H9 (cell line): ENCODE results near the gene F10. TPM values are rescaled to one million over a fixed set of nuclear protein-coding genes. Genes with fewer than 3 reads are reported as not detected.

Experiments used
- DNase-seq: peaks from one replicate; pipeline ENCODE4 v3.0.0-alpha.2; 2017
- H2AFZ ChIP-seq: one replicate; pipeline ENCODE4 v1.6.1; 2013; ENCODE audit warnings: mild to moderate bottlenecking, low read length, control low read depth, moderate library complexity
- H2AK5ac ChIP-seq: 2 replicates; pipeline ENCODE4 v1.6.1; 2013; ENCODE audit warnings: low read length, control low read depth, mixed read lengths; ENCODE audit not compliant: insufficient read length
- H2BK120ac ChIP-seq: one replicate; pipeline ENCODE4 v1.6.1; 2013; ENCODE audit warnings: low read depth, mild to moderate bottlenecking, low read length, control low read depth, inconsistent platforms; ENCODE audit not compliant: poor library complexity, severe bottlenecking
- H2BK12ac ChIP-seq: 2 replicates; pipeline ENCODE4 v1.6.1; 2013; ENCODE audit warnings: low read length, control low read depth, mixed read lengths, low read depth; ENCODE audit not compliant: insufficient read length
- H2BK15ac ChIP-seq: 2 replicates; pipeline ENCODE4 v1.6.1; 2013; ENCODE audit warnings: low read depth, low read length, control low read depth
- H2BK20ac ChIP-seq: one replicate; pipeline ENCODE4 v1.6.1; 2013; ENCODE audit warnings: low read depth, mild to moderate bottlenecking, low read length, control low read depth, inconsistent platforms; ENCODE audit not compliant: poor library complexity, severe bottlenecking
- H2BK5ac ChIP-seq: 2 replicates; pipeline ENCODE4 v1.6.1; 2013; ENCODE audit warnings: low read length, control low read depth, mixed read lengths; ENCODE audit not compliant: insufficient read length
- H3K14ac ChIP-seq: 2 replicates; pipeline ENCODE4 v1.6.1; 2013; ENCODE audit warnings: low read length, control low read depth; ENCODE audit not compliant: insufficient read depth
- H3K18ac ChIP-seq: 2 replicates; pipeline ENCODE4 v1.6.1; 2013; ENCODE audit warnings: low read depth, mild to moderate bottlenecking, mixed read lengths, low read length, control low read depth; ENCODE audit not compliant: insufficient read length
- H3K23ac ChIP-seq: 2 replicates; pipeline ENCODE4 v1.6.1; 2013; ENCODE audit warnings: low read length, control low read depth, mixed read lengths, low read depth; ENCODE audit not compliant: insufficient read length
- H3K23me2 ChIP-seq: 2 replicates; pipeline ENCODE4 v1.6.1; 2013; ENCODE audit warnings: low read depth, mild to moderate bottlenecking, mixed read lengths, low read length, control low read depth; ENCODE audit not compliant: insufficient read length, poor library complexity, severe bottlenecking
- H3K27ac ChIP-seq: 2 replicates; pipeline ENCODE4 v1.5.1; 2013; ENCODE audit warnings: low read length, control low read depth, mixed read lengths, low read depth; ENCODE audit not compliant: insufficient read length
- H3K27me3 ChIP-seq: 2 replicates; pipeline ENCODE4 v1.6.1; 2013; ENCODE audit warnings: low read length, control low read depth, inconsistent platforms; ENCODE audit not compliant: insufficient read depth
- H3K4ac ChIP-seq: 2 replicates; pipeline ENCODE4 v1.6.1; 2013; ENCODE audit warnings: low read depth, mild to moderate bottlenecking, control low read depth, inconsistent platforms, low read length, moderate library complexity
- H3K4me1 ChIP-seq: 2 replicates; pipeline ENCODE4 v1.6.1; 2013; ENCODE audit warnings: low read length, control low read depth, inconsistent platforms; ENCODE audit not compliant: insufficient read depth
- H3K4me2 ChIP-seq: 2 replicates; pipeline ENCODE4 v1.6.1; 2013; ENCODE audit warnings: low read length, control low read depth, mixed read lengths; ENCODE audit not compliant: insufficient read length, insufficient read depth
- H3K56ac ChIP-seq: 2 replicates; pipeline ENCODE4 v1.6.1; 2013; ENCODE audit warnings: low read depth, mild to moderate bottlenecking, mixed read lengths, low read length, control low read depth; ENCODE audit not compliant: insufficient read length
- H3K79me1 ChIP-seq: 2 replicates; pipeline ENCODE4 v1.6.1; 2013; ENCODE audit warnings: low read depth, mild to moderate bottlenecking, moderate library complexity, low read length, control low read depth, inconsistent platforms; ENCODE audit not compliant: insufficient read depth, poor library complexity, severe bottlenecking
- H3K79me2 ChIP-seq: 2 replicates; pipeline ENCODE4 v1.6.1; 2013; ENCODE audit warnings: low read length, control low read depth, inconsistent platforms; ENCODE audit not compliant: insufficient read depth
- H3K9ac ChIP-seq: 2 replicates; pipeline ENCODE4 v1.6.1; 2013; ENCODE audit warnings: low read length, control low read depth, mixed read lengths; ENCODE audit not compliant: insufficient read length; ENCODE audit errors: extremely low read depth
- H3K9me3 ChIP-seq: one replicate; pipeline ENCODE4 v1.6.1; 2013; ENCODE audit warnings: low read depth, low read length, inconsistent platforms; ENCODE audit not compliant: control insufficient read depth
- H3T11ph ChIP-seq: one replicate; pipeline ENCODE4 v1.6.1; 2013; ENCODE audit warnings: mild to moderate bottlenecking, low read length, control low read depth, inconsistent platforms
- H4K20me1 ChIP-seq: one replicate; pipeline ENCODE4 v1.6.1; 2013; ENCODE audit not compliant: control insufficient read depth, insufficient read length, insufficient read depth
- H4K5ac ChIP-seq: 2 replicates; pipeline ENCODE4 v1.6.1; 2013; ENCODE audit warnings: low read depth, mild to moderate bottlenecking, mixed read lengths, low read length, control low read depth; ENCODE audit not compliant: insufficient read length
- H4K8ac ChIP-seq: replicated peaks from 2 replicates; pipeline ENCODE4 v1.6.1; 2013; ENCODE audit warnings: low read length, control low read depth, mixed read lengths, low read depth; ENCODE audit not compliant: insufficient read length
- H4K91ac ChIP-seq: 2 replicates; pipeline ENCODE4 v1.6.1; 2013; ENCODE audit warnings: low read depth, mild to moderate bottlenecking, moderate library complexity, mixed read lengths, low read length, control low read depth; ENCODE audit not compliant: insufficient read length
- H3K27ac Mint-ChIP-seq, 3 experiments: 2 replicates in 2 of 3; 3 replicates in 1 of 3; pipeline ENCODE4 v1.8.0; 2020 to 2021; ENCODE audit warnings: mixed read lengths in 3 of 3, mild to moderate bottlenecking in 1 of 3, moderate library complexity in 1 of 3
- H3K27me3 Mint-ChIP-seq: 2 replicates; pipeline ENCODE4 v1.8.0; 2021; ENCODE audit warnings: low read depth, mild to moderate bottlenecking, moderate library complexity, mixed read lengths
- H3K36me3 Mint-ChIP-seq, 3 experiments: 2 replicates in 2 of 3; 3 replicates in 1 of 3; pipeline ENCODE4 v1.8.0; 2020 to 2021; ENCODE audit warnings: low read depth in 3 of 3, mixed read lengths in 3 of 3; ENCODE audit not compliant: insufficient read depth in 1 of 3
- H3K4me1 Mint-ChIP-seq, 2 experiments: 2 replicates each; pipeline ENCODE4 v1.8.0; 2020; ENCODE audit warnings: mixed read lengths in 2 of 2
- H3K4me3 Mint-ChIP-seq, 2 experiments: 2 replicates in 1 of 2; 3 replicates in 1 of 2; pipeline ENCODE4 v1.8.0; 2020 to 2021; ENCODE audit warnings: mild to moderate bottlenecking in 2 of 2, mixed read lengths in 2 of 2, moderate library complexity in 1 of 2
- H3K9me3 Mint-ChIP-seq, 2 experiments: 2 replicates in 1 of 2; 3 replicates in 1 of 2; pipeline ENCODE4 v1.8.0; 2020; ENCODE audit warnings: mild to moderate bottlenecking in 2 of 2, mixed read lengths in 2 of 2, moderate library complexity in 1 of 2
- CTCF ChIP-seq: fragments of 200-600 bp; sonication (generic); conservative IDR thresholded peaks from 3 replicates; pipeline ENCODE4 v1.8.0; 2021; ENCODE audit warnings: antibody characterized with exemption, mild to moderate bottlenecking
- WGBS: extraction: QIAGEN DNeasy Blood & Tissue Kit; methylation state at CpG from one replicate; pipeline ENCODE4 v1.1.7; 2013; ENCODE audit warnings: missing lambda C conversion rate, low lambda C conversion rate, mixed read lengths; ENCODE audit not compliant: insufficient read length; ENCODE audit errors: extremely low coverage; 5-methylcytosine and 5-hydroxymethylcytosine counted together
- total RNA-seq: library from RNA; stranded (reverse); gene quantifications from 2 replicates; pipeline ENCODE4 v1.2.1, GENCODE V29; 2021

The F10 gene
- total RNA-seq, 1 experiment from 2014 or later: 1.7 TPM

GRCh38 chr13:113178070-113178895, 55.7 kb downstream of the F10 start:
- H3K27ac ChIP-seq: no peak overlapping the region
- no peaks in the 10 kb centered on the region for H3K9me3 ChIP-seq
- H2BK5ac ChIP-seq: no peak overlapping the region
- H4K20me1 ChIP-seq: no peaks in the 10 kb centered on the region
- no peaks in the 10 kb centered on the region for H3K23me2 ChIP-seq
- H3K23ac ChIP-seq: no peak overlapping the region
- Mint-ChIP-seq H3K36me3 (peaks cover 31 to 82% (median 79%) of the 10 kb centered on the region in 3 experiments), H3K4me3 (no peak overlapping the region), H3K9me3 (no peaks in the 10 kb centered on the region), H3K27ac (no peak overlapping the region), H3K27me3 (no peaks in the 10 kb centered on the region; the same call in 1 of the 2 replicates), H3K4me1 (peaks cover 18 to 28% of the 10 kb centered on the region in 2 experiments)
- no peak overlapping the region for H2BK12ac ChIP-seq
- no peak overlapping the region for H2AK5ac ChIP-seq
- H3K79me2 ChIP-seq: no peaks in the 10 kb centered on the region
- H4K8ac ChIP-seq: no peak overlapping the region
- no peak for TF ChIP-seq CTCF
- H3K18ac ChIP-seq: no peak overlapping the region
- H4K5ac ChIP-seq: no peak overlapping the region
- no peak overlapping the region for H3K56ac ChIP-seq
- no peaks in the 10 kb centered on the region for H3K4me1 ChIP-seq
- H3T11ph ChIP-seq: no peak overlapping the region
- H3K4me2 ChIP-seq: no peak overlapping the region
- no peak overlapping the region for H3K4ac ChIP-seq
- no CpG with 5 or more reads among the region's 25 CpGs for WGBS
- no peak overlapping the region for H2BK120ac ChIP-seq
- H3K27me3 ChIP-seq: no peaks in the 10 kb centered on the region
- H2AFZ ChIP-seq: no peak overlapping the region
- no peak overlapping the region for H3K9ac ChIP-seq
- H3K79me1 ChIP-seq: no peaks in the 10 kb centered on the region
- H2BK15ac ChIP-seq: no peak overlapping the region
- H4K91ac ChIP-seq: no peak overlapping the region
- no peak for DNase-seq
- no peak overlapping the region for H2BK20ac ChIP-seq
- no peak overlapping the region for H3K14ac ChIP-seq
